ENCODE measurements around the gene BTD.

GRCh38 chr3:15679306-15679705, 77.8 kb downstream of the BTD start:
- no peak for TF ChIP-seq JUND (IDR thresholded peaks at IDR 0.05)
- TF ChIP-seq CTCF (IDR thresholded peaks at IDR 0.05; ENCODE audit: low read depth, low read length, missing input control): no peak

Data from liver (tissue), 3 donors.